ENCODE measurements around the gene LCAT. TPM values are rescaled to one million over a fixed set of nuclear protein-coding genes. Genes with fewer than 3 reads are reported as not detected.

LCAT gene
- total RNA-seq, 6 experiments from 2014 or later, result 17.6 to 21.8 (median 19.8) TPM

GRCh38 chr16:67942510-67943255 lies 1.2 kb downstream of the LCAT start:
- DNase-seq, result no peak
- Mint-ChIP-seq H3K27me3 (ENCODE audit: insufficient read depth) (peaks cover 13% of the 10 kb centered on the region), H3K4me3 (no peak overlapping the region), H3K9me3 (no peaks in the 10 kb centered on the region), H3K27ac (no peak overlapping the region), H3K36me3 (ENCODE audit: low read depth) (peaks cover 15% of the 10 kb centered on the region; the same call in 1 of the 2 replicates), H3K4me1 (ENCODE audit: low read depth) (no peaks in the 10 kb centered on the region)
- no peak for TF ChIP-seq CTCF (IDR thresholded peaks at IDR 0.05)

GRCh38 chr16:67942200-67942509 lies 1.8 kb downstream of the LCAT start:
- peak; percentile 80 for TF ChIP-seq CTCF (IDR thresholded peaks at IDR 0.05)
- Mint-ChIP-seq H3K36me3 (ENCODE audit: low read depth) (peaks cover 15% of the 10 kb centered on the region; the same call in 1 of the 2 replicates), H3K27ac (peak overlapping the region; percentile 44; the same call in 1 of the 2 replicates)

GRCh38 chr16:67941469-67942199 lies 2.3 kb downstream of the LCAT start:
- peaks cover 15% of the 10 kb centered on the region; the same call in 1 of the 2 replicates for H3K36me3 Mint-ChIP-seq (ENCODE audit: low read depth)
- no peak for TF ChIP-seq CTCF (IDR thresholded peaks at IDR 0.05)
- no peak overlapping the region; the same call in 1 of the 2 replicates for H3K27ac Mint-ChIP-seq
- peaks cover 9% of the 10 kb centered on the region for H3K4me1 Mint-ChIP-seq (ENCODE audit: low read depth)
- H3K9me3 Mint-ChIP-seq, result no peaks in the 10 kb centered on the region; the same call in 1 of the 2 replicates
- peaks cover 18% of the 10 kb centered on the region for H3K27me3 Mint-ChIP-seq (ENCODE audit: insufficient read depth)
- H3K4me3 Mint-ChIP-seq, result no peak overlapping the region
- DNase-seq, result no peak

More at GRCh38 chr16:67942200-67942509, 1.8 kb downstream of the LCAT start:
- peaks cover 15% of the 10 kb centered on the region for H3K27me3 Mint-ChIP-seq (ENCODE audit: insufficient read depth)
- peaks cover 4% of the 10 kb centered on the region for H3K4me1 Mint-ChIP-seq (ENCODE audit: low read depth)
- no peaks in the 10 kb centered on the region for H3K9me3 Mint-ChIP-seq
- DNase-seq, result no peak
- H3K4me3 Mint-ChIP-seq, result no peak overlapping the region

GRCh38 chr16:67940446-67941089 lies 3.4 kb downstream of the LCAT start:
- Mint-ChIP-seq H3K4me1 (ENCODE audit: low read depth) (peaks cover 11% of the 10 kb centered on the region), H3K4me3 (no peak overlapping the region), H3K27me3 (ENCODE audit: insufficient read depth) (peaks cover 28% of the 10 kb centered on the region), H3K9me3 (peaks cover 8% of the 10 kb centered on the region; the same call in 1 of the 2 replicates), H3K36me3 (ENCODE audit: low read depth) (peaks cover 15% of the 10 kb centered on the region; the same call in 1 of the 2 replicates), H3K27ac (peak overlapping the region; percentile 31; the same call in 1 of the 2 replicates)
- no peak for TF ChIP-seq CTCF (IDR thresholded peaks at IDR 0.05)
- no peak for DNase-seq
